Measurements from ENCODE around the gene SH3PXD2A. TPM values are rescaled to one million over a fixed set of nuclear protein-coding genes. Genes with fewer than 3 reads are reported as not detected.

The SH3PXD2A gene
- total RNA-seq, 1 experiment from 2014 or later = 4.5 TPM

DNA sequence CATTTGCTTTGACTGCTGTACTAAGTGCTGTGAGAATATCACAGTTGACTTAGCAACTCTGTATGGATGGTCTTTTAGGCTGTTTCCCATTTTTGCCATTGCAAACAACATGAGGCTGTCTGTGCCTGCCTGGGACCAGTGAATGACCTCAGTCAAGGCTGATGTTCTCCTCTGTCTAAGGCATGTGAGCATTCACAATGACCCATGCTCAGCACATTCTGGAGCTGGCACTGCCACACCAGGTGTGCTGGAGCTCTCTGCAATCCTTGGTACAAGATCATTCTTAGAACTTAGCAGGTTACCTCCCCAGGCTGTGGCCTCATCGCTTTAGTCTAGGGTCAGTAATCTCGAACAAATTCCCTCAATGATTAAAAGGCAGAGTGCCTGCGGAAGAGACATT is 61.9 kb downstream of the SH3PXD2A start:
- H2BK120ac ChIP-seq (ENCODE audit: low read depth, low read length, poor library complexity, severe bottlenecking) = no peak overlapping the region
- no peak overlapping the region for H4K5ac ChIP-seq (ENCODE audit: insufficient read length, low read depth, low read length)
- H3K79me2 ChIP-seq (ENCODE audit: insufficient read depth, low read length) = no peaks in the 10 kb centered on the region
- Mint-ChIP-seq H3K36me3 (ENCODE audit: insufficient read depth in 1 of 3, low read depth in 3 of 3) (no peaks in the 10 kb centered on the region; a peak in 1 of 7 replicates), H3K9me3 (no peaks in the 10 kb centered on the region), H3K27ac (no peak overlapping the region), H3K27me3 (ENCODE audit: low read depth) (no peaks in the 10 kb centered on the region; the same call in 1 of the 2 replicates), H3K4me3 (no peak overlapping the region), H3K4me1 (no peaks in the 10 kb centered on the region)
- H3K4me2 ChIP-seq (ENCODE audit: insufficient read depth, insufficient read length, low read length) = no peak overlapping the region
- H3K9ac ChIP-seq (ENCODE audit: extremely low read depth, insufficient read length, low read length) = no peak overlapping the region
- TF ChIP-seq, protein P1, sequence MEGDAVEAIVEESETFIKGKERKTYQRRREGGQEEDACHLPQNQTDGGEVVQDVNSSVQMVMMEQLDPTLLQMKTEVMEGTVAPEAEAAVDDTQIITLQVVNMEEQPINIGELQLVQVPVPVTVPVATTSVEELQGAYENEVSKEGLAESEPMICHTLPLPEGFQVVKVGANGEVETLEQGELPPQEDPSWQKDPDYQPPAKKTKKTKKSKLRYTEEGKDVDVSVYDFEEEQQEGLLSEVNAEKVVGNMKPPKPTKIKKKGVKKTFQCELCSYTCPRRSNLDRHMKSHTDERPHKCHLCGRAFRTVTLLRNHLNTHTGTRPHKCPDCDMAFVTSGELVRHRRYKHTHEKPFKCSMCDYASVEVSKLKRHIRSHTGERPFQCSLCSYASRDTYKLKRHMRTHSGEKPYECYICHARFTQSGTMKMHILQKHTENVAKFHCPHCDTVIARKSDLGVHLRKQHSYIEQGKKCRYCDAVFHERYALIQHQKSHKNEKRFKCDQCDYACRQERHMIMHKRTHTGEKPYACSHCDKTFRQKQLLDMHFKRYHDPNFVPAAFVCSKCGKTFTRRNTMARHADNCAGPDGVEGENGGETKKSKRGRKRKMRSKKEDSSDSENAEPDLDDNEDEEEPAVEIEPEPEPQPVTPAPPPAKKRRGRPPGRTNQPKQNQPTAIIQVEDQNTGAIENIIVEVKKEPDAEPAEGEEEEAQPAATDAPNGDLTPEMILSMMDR (conservative IDR thresholded peaks at IDR 0.05) = no peak
- H4K91ac ChIP-seq (ENCODE audit: insufficient read length, low read depth, low read length) = no peak overlapping the region
- no peaks in the 10 kb centered on the region for H3K4me1 ChIP-seq (ENCODE audit: insufficient read depth, low read length)
- no peak overlapping the region for H2AFZ ChIP-seq (ENCODE audit: low read length)
- H2AK5ac ChIP-seq (ENCODE audit: insufficient read length, low read length) = no peak overlapping the region
- H2BK20ac ChIP-seq (ENCODE audit: low read depth, low read length, poor library complexity, severe bottlenecking) = no peak overlapping the region
- H3K14ac ChIP-seq (ENCODE audit: insufficient read depth, low read length) = no peak overlapping the region
- H2BK15ac ChIP-seq (ENCODE audit: low read depth, low read length) = no peak overlapping the region
- no peak overlapping the region for H2BK5ac ChIP-seq (ENCODE audit: insufficient read length, low read length)
- H3K23me2 ChIP-seq (ENCODE audit: insufficient read length, low read depth, low read length, poor library complexity, severe bottlenecking) = peaks cover 3% of the 10 kb centered on the region
- no peak overlapping the region for H4K8ac ChIP-seq (replicated peaks; ENCODE audit: insufficient read length, low read depth, low read length)
- no peak overlapping the region for H3K4ac ChIP-seq (ENCODE audit: low read depth, low read length)
- no peak overlapping the region for H3K23ac ChIP-seq (ENCODE audit: insufficient read length, low read depth, low read length)
- no peak overlapping the region for H3T11ph ChIP-seq (ENCODE audit: low read length)
- H3K56ac ChIP-seq (ENCODE audit: insufficient read length, low read depth, low read length) = no peak overlapping the region
- H3K9me3 ChIP-seq (ENCODE audit: control insufficient read depth, low read depth, low read length) = no peaks in the 10 kb centered on the region
- no CpG with 5 or more reads among the region's 3 CpGs for WGBS (ENCODE audit: extremely low coverage, insufficient read length, low lambda C conversion rate)
- no peaks in the 10 kb centered on the region for H4K20me1 ChIP-seq (ENCODE audit: control insufficient read depth, insufficient read depth, insufficient read length)
- H3K18ac ChIP-seq (ENCODE audit: insufficient read length, low read depth, low read length) = no peak overlapping the region
- no peak for DNase-seq
- no peak overlapping the region for H2BK12ac ChIP-seq (ENCODE audit: insufficient read length, low read depth, low read length)
- H3K27ac ChIP-seq (ENCODE audit: insufficient read length, low read depth, low read length) = no peak overlapping the region
- H3K27me3 ChIP-seq (ENCODE audit: insufficient read depth, low read length) = no peaks in the 10 kb centered on the region
- no peaks in the 10 kb centered on the region for H3K79me1 ChIP-seq (ENCODE audit: insufficient read depth, low read depth, low read length, poor library complexity, severe bottlenecking)

Data from H9 (cell line).